Adrenal gland (tissue), 12 donors: ENCODE measurements around the gene MMP24. TPM values are rescaled to one million over a fixed set of nuclear protein-coding genes. Genes with fewer than 3 reads are reported as not detected.
"Not testable (repeated sequence)": the region's sequence is repeated elsewhere in the genome, so short reads cannot be mapped to it uniquely, and the experiment has no call there.

Experiments
- DNase-seq, 7 donors: peaks; one replicate each; pipeline ENCODE4 v3.0.0-alpha.2; 2019 to 2020
- H3K27ac ChIP-seq, 5 donors: fragments of 200-600 bp; sonication (generic) in 4 of 5; 1 replicate in 3 of 5; 2 replicates in 2 of 5; pipeline versions ENCODE4 v1.5.1 to v1.8.0; 2016 to 2020; ENCODE audit warnings: mild to moderate bottlenecking in 1 of 5
- H3K27me3 ChIP-seq: fragments of 200-600 bp; 2 replicates; pipeline ENCODE4 v1.8.0; 2021
- H3K36me3 ChIP-seq, 2 donors: fragments of 200-600 bp; replicated peaks in 1 of 2; 1 replicate in 1 of 2; 2 replicates in 1 of 2; pipeline versions ENCODE4 v1.5.1 to v1.8.0; 2018 to 2022
- H3K4me1 ChIP-seq, 2 donors: fragments of 200-600 bp; replicated peaks in 1 of 2; 1 replicate in 1 of 2; 2 replicates in 1 of 2; pipeline versions ENCODE4 v1.5.1 to v1.8.0; 2018 to 2021
- H3K4me3 ChIP-seq, 4 donors: fragments of 200-600 bp; sonication (generic) in 3 of 4; one replicate each; pipeline ENCODE4 v1.5.1; 2016 to 2018
- H3K9me3 ChIP-seq, 3 donors: fragments of 200-600 bp; sonication (generic) in 1 of 3; replicated peaks in 1 of 3; 1 replicate in 2 of 3; 2 replicates in 1 of 3; pipeline versions ENCODE4 v1.5.1 to v1.8.0; 2016 to 2021
- CTCF ChIP-seq, 6 experiments: fragments of 450-650 bp in 4 of 6; fragments of 200-600 bp in 2 of 6; sonication (generic) in 1 of 6; IDR thresholded peaks; 1 replicate in 5 of 6; 2 replicates in 1 of 6; pipeline versions ENCODE4 v1.5.1 to v1.8.0; 2016 to 2021; ENCODE audit warnings: antibody characterized with exemption in 6 of 6, mild to moderate bottlenecking in 2 of 6, moderate library complexity in 1 of 6
- POLR2A ChIP-seq, 2 donors: fragments of 450-650 bp; IDR thresholded peaks; one replicate each; pipeline ENCODE4 v1.6.1; 2017; ENCODE audit warnings: antibody characterized with exemption in 2 of 2, mild to moderate bottlenecking in 2 of 2, moderate library complexity in 1 of 2
- WGBS, 4 donors: extraction: QIAGEN DNeasy Blood & Tissue Kit in 2 of 4; methylation state at CpG; one replicate each; pipeline versions ENCODE4 v1.1.5 to v1.1.7; 2013 to 2017; 5-methylcytosine and 5-hydroxymethylcytosine counted together
- intact Hi-C, 2 donors: fragments of 100-400 bp; cut with DNase I; formaldehyde crosslinking; loops; one replicate each; pipeline versions ENCODE4 v1.14.1 to v1.15.0; 2022 to 2023
- polyA plus RNA-seq, 3 donors: library from polyadenylated mRNA; stranded (reverse); fragments of 200-250 nt in 2 of 3; fragments of 350-450 nt in 1 of 3; fragmentation: Illumina TruSeq in 1 of 3; extraction: RNeasy Lipid Tissue Mini Kit (QIAGEN cat#74804) in 1 of 3; gene quantifications; one replicate each; pipeline ENCODE4 v1.2.3, GENCODE V29; 2013 to 2014
- total RNA-seq, 9 donors: library from RNA; depleted of rRNA in 4 of 9; stranded (reverse); fragments of >200 nt in 4 of 9; fragments of 120-200 nt in 1 of 9; fragmentation: NEBNext Ultra II Directional in 1 of 9; extraction: Animal tissue kit (Norgen Biotek cat#: 25700) in 1 of 9; gene quantifications; one replicate each; pipeline versions ENCODE4 v1.1.0 to v1.2.4, GENCODE V29; 2013 to 2023
- donor health status: healthy with polysubstance abuse.
- donor health status: Bipolar disorder and iron deficiency.
- donor health status: DM: yes; HTN: yes; CAD: no.
- donor health status: DM: no; HTN: no; CAD: no.
- donor health status: DM: no; HTN: no; CAD: no.
- donor health status: DM: yes; HTN: yes; CAD: no.

Gene MMP24
- total and polyA plus RNA-seq, 12 donors = 0.09 to 2.3 (median 1.3) TPM

GRCh38 chr20:35253010-35253409 lies 26.5 kb downstream of the MMP24 start:
- WGBS, 4 donors = 82 to 91% (median 86%) methylated on average over 2 to 3 of the region's 3 CpGs
- TF ChIP-seq POLR2A (IDR thresholded peaks at IDR 0.05) (no peak), CTCF (IDR thresholded peaks at IDR 0.05) (no peak)
- Histone ChIP-seq H3K36me3 (no peaks in the 10 kb centered on the region), H3K27me3 (no peaks in the 10 kb centered on the region), H3K4me3 (no peak overlapping the region), H3K9me3 (no peaks in the 10 kb centered on the region), H3K27ac (no peak overlapping the region), H3K4me1 (peaks cover 0 to 11% of the 10 kb centered on the region in 2 donors)
- intact Hi-C loops = no loop called here
- DNase-seq = no peak

- TF ChIP-seq POLR2A (IDR thresholded peaks at IDR 0.05) (no peak), CTCF (IDR thresholded peaks at IDR 0.05) (no peak)
- DNase-seq = peak in 2 of 7 donors; percentile 36
- Histone ChIP-seq H3K4me3 (no peak overlapping the region), H3K4me1 (peaks cover 0 to 13% of the 10 kb centered on the region in 2 donors), H3K27me3 (no peaks in the 10 kb centered on the region), H3K36me3 (no peaks in the 10 kb centered on the region), H3K27ac (no peak overlapping the region), H3K9me3 (no peaks in the 10 kb centered on the region)
- intact Hi-C loops = no loop called here
- 61 to 80% (median 79%) methylated on average over 10 to 12 of the region's 12 CpGs for WGBS, 4 donors
These were observed 28.0 kb downstream of the MMP24 start for GRCh38 chr20:35254448-35254999.

- DNase-seq = no peak
- intact Hi-C loops = no loop called here
- 44 to 68% (median 58%) methylated on average over 8 of the region's 8 CpGs for WGBS, 4 donors
- Histone ChIP-seq H3K9me3 (no peaks in the 10 kb centered on the region), H3K36me3 (no peaks in the 10 kb centered on the region), H3K4me1 (peaks cover 0 to 13% of the 10 kb centered on the region in 2 donors), H3K27ac (no peak overlapping the region), H3K4me3 (no peak overlapping the region), H3K27me3 (no peaks in the 10 kb centered on the region)
- no peak for TF ChIP-seq CTCF (IDR thresholded peaks at IDR 0.05)
- no peak for TF ChIP-seq POLR2A (IDR thresholded peaks at IDR 0.05)
These were observed 30.9 kb downstream of the MMP24 start for GRCh38 chr20:35257175-35257909.

GRCh38 chr20:35260426-35260825 lies 33.9 kb downstream of the MMP24 start:
- intact Hi-C loops = no loop called here
- Histone ChIP-seq H3K27ac (no peak overlapping the region), H3K4me1 (peaks cover 0 to 18% of the 10 kb centered on the region in 2 donors), H3K9me3 (no peaks in the 10 kb centered on the region), H3K27me3 (no peaks in the 10 kb centered on the region), H3K4me3 (no peak overlapping the region), H3K36me3 (no peaks in the 10 kb centered on the region)
- DNase-seq = no peak
- TF ChIP-seq CTCF (IDR thresholded peaks at IDR 0.05) (no peak), POLR2A (IDR thresholded peaks at IDR 0.05) (no peak)
- WGBS, 4 donors = 92 to 100% (median 99%) methylated on average over 6 of the region's 6 CpGs; no CpG with 5 or more reads in 1 of the 4 donors

GRCh38 chr20:35262321-35262720 lies 35.8 kb downstream of the MMP24 start:
- peaks cover 0 to 14% of the 10 kb centered on the region in 2 donors for H3K4me1 ChIP-seq
- intact Hi-C loops, DNase-seq, H3K27me3 ChIP-seq, H3K27ac ChIP-seq, H3K36me3 ChIP-seq, H3K4me3 ChIP-seq, H3K9me3 ChIP-seq: not testable (repeated sequence)
- WGBS, 4 donors = 78 to 83% (median 81%) methylated on average over 7 of the region's 10 CpGs
